H9 (cell line): ENCODE data around the gene PPIL6. TPM values are rescaled to one million over a fixed set of nuclear protein-coding genes. Genes with fewer than 3 reads are reported as not detected.
A peak's percentile ranks its signal among the peaks of the same experiment; 100 is the strongest.

Experiments
- DNase-seq: peaks from one replicate; pipeline ENCODE4 v3.0.0-alpha.2; 2017
- H2AFZ ChIP-seq: one replicate; pipeline ENCODE4 v1.6.1; 2013; ENCODE audit warnings: mild to moderate bottlenecking, low read length, control low read depth, moderate library complexity
- H2AK5ac ChIP-seq: 2 replicates; pipeline ENCODE4 v1.6.1; 2013; ENCODE audit warnings: low read length, control low read depth, mixed read lengths; ENCODE audit not compliant: insufficient read length
- H2BK120ac ChIP-seq: one replicate; pipeline ENCODE4 v1.6.1; 2013; ENCODE audit warnings: low read depth, mild to moderate bottlenecking, low read length, control low read depth, inconsistent platforms; ENCODE audit not compliant: poor library complexity, severe bottlenecking
- H2BK12ac ChIP-seq: 2 replicates; pipeline ENCODE4 v1.6.1; 2013; ENCODE audit warnings: low read length, control low read depth, mixed read lengths, low read depth; ENCODE audit not compliant: insufficient read length
- H2BK15ac ChIP-seq: 2 replicates; pipeline ENCODE4 v1.6.1; 2013; ENCODE audit warnings: low read depth, low read length, control low read depth
- H2BK20ac ChIP-seq: one replicate; pipeline ENCODE4 v1.6.1; 2013; ENCODE audit warnings: low read depth, mild to moderate bottlenecking, low read length, control low read depth, inconsistent platforms; ENCODE audit not compliant: poor library complexity, severe bottlenecking
- H2BK5ac ChIP-seq: 2 replicates; pipeline ENCODE4 v1.6.1; 2013; ENCODE audit warnings: low read length, control low read depth, mixed read lengths; ENCODE audit not compliant: insufficient read length
- H3K14ac ChIP-seq: 2 replicates; pipeline ENCODE4 v1.6.1; 2013; ENCODE audit warnings: low read length, control low read depth; ENCODE audit not compliant: insufficient read depth
- H3K18ac ChIP-seq: 2 replicates; pipeline ENCODE4 v1.6.1; 2013; ENCODE audit warnings: low read depth, mild to moderate bottlenecking, mixed read lengths, low read length, control low read depth; ENCODE audit not compliant: insufficient read length
- H3K23ac ChIP-seq: 2 replicates; pipeline ENCODE4 v1.6.1; 2013; ENCODE audit warnings: low read length, control low read depth, mixed read lengths, low read depth; ENCODE audit not compliant: insufficient read length
- H3K23me2 ChIP-seq: 2 replicates; pipeline ENCODE4 v1.6.1; 2013; ENCODE audit warnings: low read depth, mild to moderate bottlenecking, mixed read lengths, low read length, control low read depth; ENCODE audit not compliant: insufficient read length, poor library complexity, severe bottlenecking
- H3K27ac ChIP-seq: 2 replicates; pipeline ENCODE4 v1.5.1; 2013; ENCODE audit warnings: low read length, control low read depth, mixed read lengths, low read depth; ENCODE audit not compliant: insufficient read length
- H3K27me3 ChIP-seq: 2 replicates; pipeline ENCODE4 v1.6.1; 2013; ENCODE audit warnings: low read length, control low read depth, inconsistent platforms; ENCODE audit not compliant: insufficient read depth
- H3K4ac ChIP-seq: 2 replicates; pipeline ENCODE4 v1.6.1; 2013; ENCODE audit warnings: low read depth, mild to moderate bottlenecking, control low read depth, inconsistent platforms, low read length, moderate library complexity
- H3K4me1 ChIP-seq: 2 replicates; pipeline ENCODE4 v1.6.1; 2013; ENCODE audit warnings: low read length, control low read depth, inconsistent platforms; ENCODE audit not compliant: insufficient read depth
- H3K4me2 ChIP-seq: 2 replicates; pipeline ENCODE4 v1.6.1; 2013; ENCODE audit warnings: low read length, control low read depth, mixed read lengths; ENCODE audit not compliant: insufficient read length, insufficient read depth
- H3K56ac ChIP-seq: 2 replicates; pipeline ENCODE4 v1.6.1; 2013; ENCODE audit warnings: low read depth, mild to moderate bottlenecking, mixed read lengths, low read length, control low read depth; ENCODE audit not compliant: insufficient read length
- H3K79me1 ChIP-seq: 2 replicates; pipeline ENCODE4 v1.6.1; 2013; ENCODE audit warnings: low read depth, mild to moderate bottlenecking, moderate library complexity, low read length, control low read depth, inconsistent platforms; ENCODE audit not compliant: insufficient read depth, poor library complexity, severe bottlenecking
- H3K79me2 ChIP-seq: 2 replicates; pipeline ENCODE4 v1.6.1; 2013; ENCODE audit warnings: low read length, control low read depth, inconsistent platforms; ENCODE audit not compliant: insufficient read depth
- H3K9ac ChIP-seq: 2 replicates; pipeline ENCODE4 v1.6.1; 2013; ENCODE audit warnings: low read length, control low read depth, mixed read lengths; ENCODE audit not compliant: insufficient read length; ENCODE audit errors: extremely low read depth
- H3K9me3 ChIP-seq: one replicate; pipeline ENCODE4 v1.6.1; 2013; ENCODE audit warnings: low read depth, low read length, inconsistent platforms; ENCODE audit not compliant: control insufficient read depth
- H3T11ph ChIP-seq: one replicate; pipeline ENCODE4 v1.6.1; 2013; ENCODE audit warnings: mild to moderate bottlenecking, low read length, control low read depth, inconsistent platforms
- H4K20me1 ChIP-seq: one replicate; pipeline ENCODE4 v1.6.1; 2013; ENCODE audit not compliant: control insufficient read depth, insufficient read length, insufficient read depth
- H4K5ac ChIP-seq: 2 replicates; pipeline ENCODE4 v1.6.1; 2013; ENCODE audit warnings: low read depth, mild to moderate bottlenecking, mixed read lengths, low read length, control low read depth; ENCODE audit not compliant: insufficient read length
- H4K8ac ChIP-seq: replicated peaks from 2 replicates; pipeline ENCODE4 v1.6.1; 2013; ENCODE audit warnings: low read length, control low read depth, mixed read lengths, low read depth; ENCODE audit not compliant: insufficient read length
- H4K91ac ChIP-seq: 2 replicates; pipeline ENCODE4 v1.6.1; 2013; ENCODE audit warnings: low read depth, mild to moderate bottlenecking, moderate library complexity, mixed read lengths, low read length, control low read depth; ENCODE audit not compliant: insufficient read length
- H3K27ac Mint-ChIP-seq, 3 experiments: 2 replicates in 2 of 3; 3 replicates in 1 of 3; pipeline ENCODE4 v1.8.0; 2020 to 2021; ENCODE audit warnings: mixed read lengths in 3 of 3, mild to moderate bottlenecking in 1 of 3, moderate library complexity in 1 of 3
- H3K27me3 Mint-ChIP-seq: 2 replicates; pipeline ENCODE4 v1.8.0; 2021; ENCODE audit warnings: low read depth, mild to moderate bottlenecking, moderate library complexity, mixed read lengths
- H3K36me3 Mint-ChIP-seq, 3 experiments: 2 replicates in 2 of 3; 3 replicates in 1 of 3; pipeline ENCODE4 v1.8.0; 2020 to 2021; ENCODE audit warnings: low read depth in 3 of 3, mixed read lengths in 3 of 3; ENCODE audit not compliant: insufficient read depth in 1 of 3
- H3K4me1 Mint-ChIP-seq, 2 experiments: 2 replicates each; pipeline ENCODE4 v1.8.0; 2020; ENCODE audit warnings: mixed read lengths in 2 of 2
- H3K4me3 Mint-ChIP-seq, 2 experiments: 2 replicates in 1 of 2; 3 replicates in 1 of 2; pipeline ENCODE4 v1.8.0; 2020 to 2021; ENCODE audit warnings: mild to moderate bottlenecking in 2 of 2, mixed read lengths in 2 of 2, moderate library complexity in 1 of 2
- H3K9me3 Mint-ChIP-seq, 2 experiments: 2 replicates in 1 of 2; 3 replicates in 1 of 2; pipeline ENCODE4 v1.8.0; 2020; ENCODE audit warnings: mild to moderate bottlenecking in 2 of 2, mixed read lengths in 2 of 2, moderate library complexity in 1 of 2
- CTCF ChIP-seq: fragments of 200-600 bp; sonication (generic); conservative IDR thresholded peaks from 3 replicates; pipeline ENCODE4 v1.8.0; 2021; ENCODE audit warnings: antibody characterized with exemption, mild to moderate bottlenecking
- WGBS: extraction: QIAGEN DNeasy Blood & Tissue Kit; methylation state at CpG from one replicate; pipeline ENCODE4 v1.1.7; 2013; ENCODE audit warnings: missing lambda C conversion rate, low lambda C conversion rate, mixed read lengths; ENCODE audit not compliant: insufficient read length; ENCODE audit errors: extremely low coverage; 5-methylcytosine and 5-hydroxymethylcytosine counted together
- total RNA-seq: library from RNA; stranded (reverse); gene quantifications from 2 replicates; pipeline ENCODE4 v1.2.1, GENCODE V29; 2021

PPIL6 gene
- total RNA-seq, 1 experiment from 2014 or later: 1.0 TPM

- Mint-ChIP-seq H3K36me3 (peaks cover 41 to 91% (median 86%) of the 10 kb centered on the region in 3 experiments), H3K9me3 (no peaks in the 10 kb centered on the region), H3K4me3 (no peak overlapping the region), H3K27me3 (no peaks in the 10 kb centered on the region), H3K27ac (peak overlapping the region in 2 of 3 experiments; percentile 78 to 87; a peak in 2 of 7 replicates), H3K4me1 (peaks cover 43 to 45% of the 10 kb centered on the region in 2 experiments)
- Histone ChIP-seq H4K91ac (no peak overlapping the region), H4K5ac (no peak overlapping the region), H4K20me1 (no peaks in the 10 kb centered on the region), H3K23me2 (no peaks in the 10 kb centered on the region), H3K9me3 (no peaks in the 10 kb centered on the region), H2BK20ac (no peak overlapping the region), H3K14ac (no peak overlapping the region), H2BK5ac (no peak overlapping the region), H2AFZ (no peak overlapping the region), H3K18ac (no peak overlapping the region), H4K8ac (no peak overlapping the region), H2AK5ac (no peak overlapping the region), H2BK15ac (no peak overlapping the region), H3K79me2 (peaks cover 29% of the 10 kb centered on the region; the same call in 1 of the 2 replicates), H3K4me1 (peaks cover 13% of the 10 kb centered on the region; the same call in 1 of the 2 replicates), H3T11ph (no peak overlapping the region), H3K27ac (no peak overlapping the region), H3K4ac (no peak overlapping the region), H3K4me2 (no peak overlapping the region), H3K9ac (no peak overlapping the region), H2BK120ac (no peak overlapping the region), H3K79me1 (peaks cover 2% of the 10 kb centered on the region), H3K27me3 (no peaks in the 10 kb centered on the region), H2BK12ac (no peak overlapping the region), H3K23ac (no peak overlapping the region), H3K56ac (no peak overlapping the region)
- TF ChIP-seq CTCF: no peak
- no CpG with 5 or more reads among the region's 2 CpGs for WGBS
- DNase-seq: no peak
Observed at GRCh38 chr6:109477184-109477583, 36.8 kb upstream of the PPIL6 start.
